Activated T-cell treated with anti-CD3 and anti-CD28 coated beads, Interleukin-2, amount 50 U/mL, for 4 hours (primary cell): ENCODE results near the gene C1QTNF8. TPM values are rescaled to one million over a fixed set of nuclear protein-coding genes. Genes with fewer than 3 reads are reported as not detected.

ENCODE experiments used
- ATAC-seq, 2 donors: fragments of 200-7000 bp; cut with Tn5 transposase; one replicate each; pipeline ENCODE4 v1.10.0; 2021
- DNase-seq: peaks from one replicate; pipeline ENCODE4 v3.0.0-alpha.2; 2020
- H3K27me3 Mint-ChIP-seq: one replicate; pipeline ENCODE4 v1.8.0; 2021; ENCODE audit warnings: low read depth, mixed read lengths
- H3K36me3 Mint-ChIP-seq: one replicate; pipeline ENCODE4 v1.8.0; 2022; ENCODE audit warnings: mixed read lengths; ENCODE audit not compliant: insufficient read depth
- H3K4me1 Mint-ChIP-seq: one replicate; pipeline ENCODE4 v1.8.0; 2021; ENCODE audit warnings: low read depth, mixed read lengths
- H3K4me3 Mint-ChIP-seq: one replicate; pipeline ENCODE4 v1.8.0; 2021; ENCODE audit warnings: mild to moderate bottlenecking, moderate library complexity, mixed read lengths
- H3K9me3 Mint-ChIP-seq: one replicate; pipeline ENCODE4 v1.8.0; 2021; ENCODE audit warnings: mixed read lengths
- total RNA-seq, 3 donors: library from RNA; stranded (reverse); gene quantifications; one replicate each; pipeline ENCODE4 v1.2.1, GENCODE V29; 2021

Gene C1QTNF8
- total RNA-seq, 3 donors from 2014 or later, result not detected

GRCh38 chr16:1107731-1108130 is 11.7 kb upstream of the C1QTNF8 start:
- Mint-ChIP-seq H3K36me3 (no peaks in the 10 kb centered on the region), H3K4me3 (no peak overlapping the region), H3K4me1 (no peaks in the 10 kb centered on the region), H3K27me3 (peaks cover 26% of the 10 kb centered on the region), H3K9me3 (no peaks in the 10 kb centered on the region)
- DNase-seq (no peak), ATAC-seq (no peak)

- no peaks in the 10 kb centered on the region for H3K36me3 Mint-ChIP-seq
- no peaks in the 10 kb centered on the region for H3K4me1 Mint-ChIP-seq
- ATAC-seq (no peak), DNase-seq (no peak)
- H3K9me3 Mint-ChIP-seq, result no peaks in the 10 kb centered on the region
- no peak overlapping the region for H3K4me3 Mint-ChIP-seq
- H3K27me3 Mint-ChIP-seq, result peaks cover 26% of the 10 kb centered on the region
Measured at GRCh38 chr16:1107141-1107540, 11.1 kb upstream of the C1QTNF8 start.

GRCh38 chr16:1106659-1107058 is 10.6 kb upstream of the C1QTNF8 start:
- H3K27me3 Mint-ChIP-seq, result peaks cover 26% of the 10 kb centered on the region
- no peaks in the 10 kb centered on the region for H3K9me3 Mint-ChIP-seq
- no peaks in the 10 kb centered on the region for H3K36me3 Mint-ChIP-seq
- no peaks in the 10 kb centered on the region for H3K4me1 Mint-ChIP-seq
- no peak for DNase-seq
- ATAC-seq, result no peak
- no peak overlapping the region for H3K4me3 Mint-ChIP-seq

- no peak overlapping the region for H3K4me3 Mint-ChIP-seq
- H3K36me3 Mint-ChIP-seq, result no peaks in the 10 kb centered on the region
- H3K27me3 Mint-ChIP-seq, result peaks cover 26% of the 10 kb centered on the region
- DNase-seq (peak; percentile 42), ATAC-seq (peak in 1 of 2 donors; percentile 63)
- H3K9me3 Mint-ChIP-seq, result no peaks in the 10 kb centered on the region
- H3K4me1 Mint-ChIP-seq, result no peaks in the 10 kb centered on the region
Measured at GRCh38 chr16:1105888-1106620, 10.0 kb upstream of the C1QTNF8 start.

GRCh38 chr16:1103636-1103980 is 7.6 kb upstream of the C1QTNF8 start:
- H3K36me3 Mint-ChIP-seq, result no peaks in the 10 kb centered on the region
- H3K9me3 Mint-ChIP-seq, result no peaks in the 10 kb centered on the region
- DNase-seq (no peak), ATAC-seq (no peak)
- no peaks in the 10 kb centered on the region for H3K4me1 Mint-ChIP-seq
- H3K27me3 Mint-ChIP-seq, result peaks cover 23% of the 10 kb centered on the region
- no peak overlapping the region for H3K4me3 Mint-ChIP-seq

GRCh38 chr16:1102921-1103635 is 7.0 kb upstream of the C1QTNF8 start:
- no peaks in the 10 kb centered on the region for H3K36me3 Mint-ChIP-seq

GRCh38 chr16:1102333-1102700 is 6.3 kb upstream of the C1QTNF8 start:
- H3K9me3 Mint-ChIP-seq, result no peaks in the 10 kb centered on the region
- no peaks in the 10 kb centered on the region for H3K36me3 Mint-ChIP-seq
- ATAC-seq (no peak), DNase-seq (no peak)
- H3K4me1 Mint-ChIP-seq, result no peaks in the 10 kb centered on the region
- H3K4me3 Mint-ChIP-seq, result no peak overlapping the region
- peaks cover 23% of the 10 kb centered on the region for H3K27me3 Mint-ChIP-seq

More at GRCh38 chr16:1102921-1103635, 7.0 kb upstream of the C1QTNF8 start:
- DNase-seq, result peak; percentile 67
- ATAC-seq, result peak; percentile 79 to 83
- no peaks in the 10 kb centered on the region for H3K4me1 Mint-ChIP-seq
- peaks cover 23% of the 10 kb centered on the region for H3K27me3 Mint-ChIP-seq
- no peaks in the 10 kb centered on the region for H3K9me3 Mint-ChIP-seq
- H3K4me3 Mint-ChIP-seq, result no peak overlapping the region

- Mint-ChIP-seq H3K4me3 (no peak overlapping the region), H3K36me3 (no peaks in the 10 kb centered on the region), H3K4me1 (no peaks in the 10 kb centered on the region), H3K9me3 (no peaks in the 10 kb centered on the region), H3K27me3 (peaks cover 23% of the 10 kb centered on the region)
- ATAC-seq (no peak), DNase-seq (no peak)
Measured at GRCh38 chr16:1101573-1102332, 5.7 kb upstream of the C1QTNF8 start.

- no peak overlapping the region for H3K4me3 Mint-ChIP-seq
- peaks cover 23% of the 10 kb centered on the region for H3K27me3 Mint-ChIP-seq
- no peaks in the 10 kb centered on the region for H3K36me3 Mint-ChIP-seq
- no peaks in the 10 kb centered on the region for H3K9me3 Mint-ChIP-seq
- no peak for DNase-seq
- ATAC-seq, result no peak
- no peaks in the 10 kb centered on the region for H3K4me1 Mint-ChIP-seq
Measured at GRCh38 chr16:1101133-1101532, 5.1 kb upstream of the C1QTNF8 start.

GRCh38 chr16:1100084-1100800 is 4.2 kb upstream of the C1QTNF8 start:
- H3K9me3 Mint-ChIP-seq, result no peaks in the 10 kb centered on the region
- DNase-seq (no peak), ATAC-seq (no peak)
- H3K4me1 Mint-ChIP-seq, result no peaks in the 10 kb centered on the region
- peaks cover 18% of the 10 kb centered on the region for H3K27me3 Mint-ChIP-seq
- H3K36me3 Mint-ChIP-seq, result no peaks in the 10 kb centered on the region
- no peak overlapping the region for H3K4me3 Mint-ChIP-seq

GRCh38 chr16:1099189-1100083 is 3.4 kb upstream of the C1QTNF8 start:
- Mint-ChIP-seq H3K36me3 (no peaks in the 10 kb centered on the region), H3K9me3 (no peaks in the 10 kb centered on the region), H3K4me3 (no peak overlapping the region), H3K27me3 (peaks cover 12% of the 10 kb centered on the region), H3K4me1 (no peaks in the 10 kb centered on the region)
- no peak for ATAC-seq
- DNase-seq, result no peak

GRCh38 chr16:1098266-1098991 is 2.4 kb upstream of the C1QTNF8 start:
- H3K4me3 Mint-ChIP-seq, result no peak overlapping the region
- no peaks in the 10 kb centered on the region for H3K36me3 Mint-ChIP-seq
- no peak for ATAC-seq
- no peaks in the 10 kb centered on the region for H3K4me1 Mint-ChIP-seq
- H3K27me3 Mint-ChIP-seq, result peaks cover 5% of the 10 kb centered on the region
- no peak for DNase-seq
- H3K9me3 Mint-ChIP-seq, result no peaks in the 10 kb centered on the region

- DNase-seq (no peak), ATAC-seq (no peak)
- H3K36me3 Mint-ChIP-seq, result no peaks in the 10 kb centered on the region
- H3K27me3 Mint-ChIP-seq, result peaks cover 5% of the 10 kb centered on the region
- H3K4me1 Mint-ChIP-seq, result no peaks in the 10 kb centered on the region
- no peaks in the 10 kb centered on the region for H3K9me3 Mint-ChIP-seq
- H3K4me3 Mint-ChIP-seq, result no peak overlapping the region
Measured at GRCh38 chr16:1097800-1098199, 1.8 kb upstream of the C1QTNF8 start.
